Measurements from ENCODE around the gene STXBP5.

DNA sequence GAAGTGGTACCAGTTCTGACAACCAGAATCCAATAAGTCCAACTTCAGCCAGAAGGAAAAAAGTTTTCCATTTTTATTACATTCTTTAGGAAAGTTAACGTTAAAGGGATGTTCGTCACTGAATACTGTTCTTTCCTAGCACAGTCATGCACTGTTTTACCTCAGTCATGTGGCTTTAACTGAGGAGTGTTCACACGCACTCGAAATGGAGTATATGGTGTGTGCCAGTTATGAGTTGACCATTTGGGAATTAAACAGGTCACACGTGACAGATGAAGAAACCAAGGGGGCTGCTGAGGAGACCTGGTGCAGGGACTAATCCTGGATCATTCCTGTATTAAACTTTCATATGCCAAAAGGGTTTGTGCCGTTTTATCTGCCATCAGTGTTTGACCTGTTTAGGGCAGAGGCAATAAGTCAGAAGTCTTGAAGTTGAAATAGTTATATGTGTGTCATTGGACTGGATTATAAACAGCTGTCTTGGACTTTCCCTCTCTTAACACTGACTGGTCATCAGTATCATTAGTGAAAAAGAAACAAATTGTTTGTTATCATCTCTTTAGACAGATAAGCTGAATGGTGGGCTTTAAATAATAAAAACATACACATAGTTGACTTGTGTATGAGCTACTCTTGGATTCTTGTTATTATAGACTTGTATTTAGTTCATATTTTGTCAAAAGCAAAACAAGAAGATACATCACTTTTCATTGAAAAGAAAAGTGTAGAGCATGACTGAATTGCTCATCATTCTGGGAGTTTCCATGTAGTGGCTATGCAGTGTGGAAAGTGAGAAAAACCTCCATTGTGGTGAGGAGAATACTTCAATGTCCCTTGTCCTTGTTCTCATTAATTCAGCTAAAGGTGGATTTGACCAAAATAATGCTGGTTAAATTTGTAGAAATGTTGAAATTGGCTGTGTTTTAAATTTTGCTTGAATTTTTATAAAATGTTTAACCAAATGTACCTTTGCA, 180.8 kb downstream of the STXBP5 start:
- TF ChIP-seq CTCF (IDR thresholded peaks at IDR 0.05; ENCODE audit: low read length) (no peak), EZH2phosphoT487 (IDR thresholded peaks at IDR 0.05; ENCODE audit: low read length) (no peak)

Measured in MM.1S (cell line).